DND-41 (cell line): ENCODE results near the gene KRT15.

Experiments
- EZH2 ChIP-seq: IDR thresholded peaks from 3 replicates; pipeline ENCODE4 v1.6.1; 2012; ENCODE audit warnings: borderline replicate concordance, low read depth, mild to moderate bottlenecking, moderate library complexity, low read length, inconsistent platforms; ENCODE audit not compliant: severe bottlenecking
- TF ChIP-seq, protein P1 (sequence below): IDR thresholded peaks from 2 replicates; pipeline ENCODE4 v1.5.1; 2012; ENCODE audit warnings: borderline replicate concordance, low read length, moderate library complexity, mild to moderate bottlenecking; ENCODE audit not compliant: poor library complexity, severe bottlenecking; ENCODE audit errors: extremely low read depth

GRCh38 chr17:41539979-41540701, 21.4 kb upstream of the KRT15 start:
- TF ChIP-seq, protein P1, sequence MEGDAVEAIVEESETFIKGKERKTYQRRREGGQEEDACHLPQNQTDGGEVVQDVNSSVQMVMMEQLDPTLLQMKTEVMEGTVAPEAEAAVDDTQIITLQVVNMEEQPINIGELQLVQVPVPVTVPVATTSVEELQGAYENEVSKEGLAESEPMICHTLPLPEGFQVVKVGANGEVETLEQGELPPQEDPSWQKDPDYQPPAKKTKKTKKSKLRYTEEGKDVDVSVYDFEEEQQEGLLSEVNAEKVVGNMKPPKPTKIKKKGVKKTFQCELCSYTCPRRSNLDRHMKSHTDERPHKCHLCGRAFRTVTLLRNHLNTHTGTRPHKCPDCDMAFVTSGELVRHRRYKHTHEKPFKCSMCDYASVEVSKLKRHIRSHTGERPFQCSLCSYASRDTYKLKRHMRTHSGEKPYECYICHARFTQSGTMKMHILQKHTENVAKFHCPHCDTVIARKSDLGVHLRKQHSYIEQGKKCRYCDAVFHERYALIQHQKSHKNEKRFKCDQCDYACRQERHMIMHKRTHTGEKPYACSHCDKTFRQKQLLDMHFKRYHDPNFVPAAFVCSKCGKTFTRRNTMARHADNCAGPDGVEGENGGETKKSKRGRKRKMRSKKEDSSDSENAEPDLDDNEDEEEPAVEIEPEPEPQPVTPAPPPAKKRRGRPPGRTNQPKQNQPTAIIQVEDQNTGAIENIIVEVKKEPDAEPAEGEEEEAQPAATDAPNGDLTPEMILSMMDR, result no peak
- no peak for TF ChIP-seq EZH2
